Upper lobe of left lung (tissue), 6 donors: Measurements from ENCODE around the gene BIVM. TPM values are rescaled to one million over a fixed set of nuclear protein-coding genes. Genes with fewer than 3 reads are reported as not detected.

ENCODE experiments used
- ATAC-seq, 2 donors: fragments of 200-7000 bp; cut with Tn5 transposase; one replicate each; pipeline ENCODE4 v1.9.1; 2022; ENCODE audit warnings: mild to moderate bottlenecking in 2 of 2, moderate library complexity in 2 of 2; ENCODE audit not compliant: low FRiP score in 2 of 2
- DNase-seq, 2 donors: peaks; one replicate each; pipeline ENCODE4 v3.0.0-alpha.2; 2019 to 2020
- H3K27ac ChIP-seq, 4 donors: fragments of 200-600 bp; sonication (generic); one replicate each; pipeline ENCODE4 v1.5.1; 2016 to 2019
- H3K27me3 ChIP-seq, 4 donors: fragments of 200-600 bp; sonication (generic); one replicate each; pipeline ENCODE4 v1.5.1; 2017 to 2019
- H3K36me3 ChIP-seq, 4 donors: fragments of 200-600 bp; sonication (generic); one replicate each; pipeline ENCODE4 v1.5.1; 2016 to 2019
- H3K4me1 ChIP-seq, 4 donors: fragments of 200-600 bp; sonication (generic); one replicate each; pipeline ENCODE4 v1.5.1; 2018 to 2019
- H3K4me3 ChIP-seq, 4 donors: fragments of 200-600 bp; sonication (generic); one replicate each; pipeline ENCODE4 v1.5.1; 2017 to 2019; ENCODE audit warnings: mild to moderate bottlenecking in 2 of 4, moderate library complexity in 1 of 4
- H3K9me3 ChIP-seq, 4 donors: fragments of 200-600 bp; sonication (generic); one replicate each; pipeline ENCODE4 v1.5.1; 2018 to 2019
- CTCF ChIP-seq, 6 experiments: fragments of 450-650 bp in 4 of 6; fragments of 200-600 bp in 2 of 6; sonication (generic) in 2 of 6; IDR thresholded peaks; one replicate each; pipeline ENCODE4 v1.5.1; 2016 to 2019; ENCODE audit warnings: antibody characterized with exemption in 6 of 6
- EP300 ChIP-seq, 4 donors: sonication (generic); formaldehyde crosslinking; IDR thresholded peaks; one replicate each; pipeline ENCODE4 v1.5.1; 2017; ENCODE audit warnings: antibody characterized with exemption in 4 of 4, control low read depth in 2 of 4
- POLR2A ChIP-seq, 4 donors: fragments of 450-650 bp; IDR thresholded peaks; one replicate each; pipeline ENCODE4 v1.5.1; 2016 to 2017; ENCODE audit warnings: antibody characterized with exemption in 4 of 4, mild to moderate bottlenecking in 2 of 4
- POLR2AphosphoS5 ChIP-seq, 2 donors: sonication (generic); formaldehyde crosslinking; IDR thresholded peaks; one replicate each; pipeline ENCODE4 v1.5.1; 2017; ENCODE audit warnings: antibody characterized with exemption in 2 of 2
- WGBS, 2 donors: methylation state at CpG; one replicate each; pipeline ENCODE4 v1.1.5; 2017 to 2018; 5-methylcytosine and 5-hydroxymethylcytosine counted together
- total RNA-seq, 6 donors: library from RNA; depleted of rRNA in 4 of 6; stranded (reverse); fragments of >200 nt in 4 of 6; gene quantifications; one replicate each; pipeline versions ENCODE4 v1.1.0 to v1.2.1, GENCODE V29; 2016 to 2021
- donor health status: DM: no; HTN: no; CAD: no; lungs with moderate emphysema.
- donor health status: DM: no; HTN: yes; CAD: no; lungs with severe emphysema.

Gene BIVM
- total RNA-seq, 6 donors from 2014 or later = 7.1 to 45.1 (median 15.6) TPM

- TF ChIP-seq POLR2A (IDR thresholded peaks at IDR 0.05) (no peak), EP300 (IDR thresholded peaks at IDR 0.05) (no peak), POLR2AphosphoS5 (IDR thresholded peaks at IDR 0.05) (no peak), CTCF (IDR thresholded peaks at IDR 0.05) (no peak)
These were observed 17.3 kb upstream of the BIVM start for GRCh38 chr13:102781591-102781990.

GRCh38 chr13:102784483-102784882 lies 14.4 kb upstream of the BIVM start:
- Histone ChIP-seq H3K36me3 (peaks cover 0 to 20% (median 0%) of the 10 kb centered on the region in 4 donors), H3K27me3 (no peaks in the 10 kb centered on the region), H3K4me3 (no peak overlapping the region), H3K9me3 (no peaks in the 10 kb centered on the region), H3K27ac (no peak overlapping the region), H3K4me1 (no peaks in the 10 kb centered on the region)
- ATAC-seq (no peak), DNase-seq (no peak)
- WGBS, 2 donors = 89 to 90% methylated on average over 3 of the region's 3 CpGs
- TF ChIP-seq POLR2AphosphoS5 (IDR thresholded peaks at IDR 0.05) (no peak), EP300 (IDR thresholded peaks at IDR 0.05) (no peak), CTCF (IDR thresholded peaks at IDR 0.05) (no peak), POLR2A (IDR thresholded peaks at IDR 0.05) (no peak)

More at GRCh38 chr13:102781591-102781990, 17.3 kb upstream of the BIVM start:
- DNase-seq (no peak), ATAC-seq (no peak)
- Histone ChIP-seq H3K4me3 (no peak overlapping the region), H3K36me3 (peaks cover 0 to 6% (median 0%) of the 10 kb centered on the region in 4 donors), H3K27me3 (no peaks in the 10 kb centered on the region), H3K27ac (no peak overlapping the region), H3K4me1 (no peaks in the 10 kb centered on the region), H3K9me3 (no peaks in the 10 kb centered on the region)
- 100% methylated on average over 1 of the region's 1 CpG; no CpG with 5 or more reads in 1 of the 2 donors for WGBS, 2 donors

DNA sequence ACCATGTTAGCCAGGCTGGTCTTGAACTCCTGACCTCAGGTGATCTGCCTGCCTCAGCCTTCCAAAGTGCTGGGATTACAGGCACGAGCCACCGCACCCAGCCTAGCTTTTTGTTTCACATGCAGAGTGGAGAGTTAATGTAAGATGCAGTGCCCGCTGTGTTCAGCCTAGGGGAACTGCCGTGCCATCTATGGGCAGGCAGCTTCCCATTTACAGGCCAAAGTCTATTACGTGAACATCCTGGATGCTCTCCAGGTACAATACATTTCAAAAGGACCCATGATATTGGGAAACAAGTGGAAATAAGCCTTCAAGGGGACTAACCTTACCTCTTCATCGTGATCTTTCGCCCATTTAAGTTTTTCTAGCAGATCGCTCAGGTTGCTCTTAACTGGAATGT lies 10.2 kb upstream of the BIVM start:
- 91 to 97% methylated on average over 5 to 8 of the region's 8 CpGs for WGBS, 2 donors
- TF ChIP-seq CTCF (IDR thresholded peaks at IDR 0.05) (no peak), EP300 (IDR thresholded peaks at IDR 0.05) (no peak), POLR2A (IDR thresholded peaks at IDR 0.05) (no peak), POLR2AphosphoS5 (IDR thresholded peaks at IDR 0.05) (no peak)
- DNase-seq (no peak), ATAC-seq (no peak)
- H3K4me3 ChIP-seq = no peak overlapping the region
- H3K27ac ChIP-seq = no peak overlapping the region
- peaks cover 0 to 42% (median 0%) of the 10 kb centered on the region in 4 donors for H3K36me3 ChIP-seq
- no peaks in the 10 kb centered on the region for H3K9me3 ChIP-seq
- H3K4me1 ChIP-seq = no peaks in the 10 kb centered on the region
- H3K27me3 ChIP-seq = no peaks in the 10 kb centered on the region

DNA sequence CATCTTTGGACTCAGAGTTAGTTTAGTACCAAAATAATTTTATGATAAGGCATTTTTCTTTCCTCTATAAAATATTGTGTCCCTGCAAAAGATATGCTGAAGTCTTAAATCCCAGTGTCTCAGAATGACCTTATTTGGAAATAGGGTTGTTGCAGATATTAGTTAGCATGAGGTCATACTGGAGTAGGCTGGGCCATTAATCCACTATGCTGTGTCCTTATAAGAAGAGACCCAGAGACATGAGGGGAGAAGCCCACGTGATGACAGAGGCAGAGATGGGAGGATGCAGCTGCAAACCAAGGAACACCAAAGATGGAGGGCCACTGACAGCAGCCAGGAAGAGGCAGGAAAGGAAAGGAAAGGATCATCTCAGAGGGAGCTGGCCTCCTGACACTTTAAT lies 6.5 kb upstream of the BIVM start:
- no peak overlapping the region for H3K27ac ChIP-seq
- no peak for DNase-seq
- H3K4me1 ChIP-seq = no peaks in the 10 kb centered on the region
- peaks cover 0 to 34% (median 0%) of the 10 kb centered on the region in 4 donors for H3K36me3 ChIP-seq
- no peak for TF ChIP-seq POLR2AphosphoS5 (IDR thresholded peaks at IDR 0.05)
- no peak for TF ChIP-seq CTCF (IDR thresholded peaks at IDR 0.05)
- no peak for TF ChIP-seq POLR2A (IDR thresholded peaks at IDR 0.05)
- no peak for TF ChIP-seq EP300 (IDR thresholded peaks at IDR 0.05)
- no peak for ATAC-seq
- no peaks in the 10 kb centered on the region for H3K9me3 ChIP-seq
- WGBS, 2 donors = 55 to 90% methylated on average over 1 of the region's 1 CpG
- H3K4me3 ChIP-seq = no peak overlapping the region
- H3K27me3 ChIP-seq = no peaks in the 10 kb centered on the region

- no peak overlapping the region for H3K27ac ChIP-seq
- 87 to 88% methylated on average over 9 of the region's 9 CpGs for WGBS, 2 donors
- peaks cover 0 to 26% (median 0%) of the 10 kb centered on the region in 4 donors for H3K36me3 ChIP-seq
- peaks cover 6 to 9% (median 8%) of the 10 kb centered on the region in 4 donors for H3K4me1 ChIP-seq
- no peaks in the 10 kb centered on the region for H3K9me3 ChIP-seq
- no peak for TF ChIP-seq EP300 (IDR thresholded peaks at IDR 0.05)
- TF ChIP-seq CTCF (IDR thresholded peaks at IDR 0.05) = no peak
- no peak for TF ChIP-seq POLR2A (IDR thresholded peaks at IDR 0.05)
- no peak for TF ChIP-seq POLR2AphosphoS5 (IDR thresholded peaks at IDR 0.05)
- no peaks in the 10 kb centered on the region for H3K27me3 ChIP-seq
- H3K4me3 ChIP-seq = no peak overlapping the region
- ATAC-seq (no peak), DNase-seq (no peak)
These were observed 5.1 kb upstream of the BIVM start for GRCh38 chr13:102793611-102794355.
